ENCODE measurements around the gene GREM1.

GREM1 gene

DNA sequence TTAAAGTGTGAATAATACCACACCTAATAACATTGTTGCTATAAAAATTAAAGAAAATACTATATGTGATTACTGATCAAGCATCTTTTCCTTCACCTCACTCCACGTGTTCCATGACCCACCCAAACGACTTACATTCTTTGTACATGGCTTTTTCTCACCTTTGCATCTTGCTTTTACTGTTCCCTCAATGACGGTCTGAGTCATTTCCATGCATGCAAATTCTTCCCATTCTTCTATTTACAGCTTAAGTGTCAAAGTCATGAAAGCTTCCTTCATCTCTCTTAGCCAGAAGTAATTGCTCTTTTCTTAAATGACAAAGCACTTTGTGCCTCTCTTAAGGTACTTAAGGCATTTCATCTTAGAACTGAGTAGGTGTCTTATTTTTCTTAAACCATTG, 64.0 kb downstream of the GREM1 start:
- no peak for DNase-seq (ENCODE audit: low spot score)

DNA sequence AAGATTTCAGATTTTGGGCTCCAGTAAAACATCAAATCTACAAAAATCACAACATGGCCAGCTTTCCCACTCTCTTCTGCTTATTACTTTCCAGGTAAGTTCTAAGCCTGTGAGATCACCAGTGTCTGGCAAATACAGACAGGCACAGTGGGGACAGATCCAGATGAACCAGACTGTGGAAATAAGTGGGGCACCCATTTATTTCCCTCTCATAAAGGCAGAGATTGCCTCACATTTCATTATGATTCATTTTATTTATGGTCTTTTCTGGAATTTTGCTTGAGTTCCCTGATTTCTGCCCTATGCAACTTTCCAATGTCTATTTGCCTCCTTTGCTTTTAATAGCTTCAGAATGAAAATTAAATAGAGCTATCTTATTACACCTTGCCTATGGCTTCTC, 66.8 kb downstream of the GREM1 start:
- no peak for DNase-seq (ENCODE audit: low spot score)

DNA sequence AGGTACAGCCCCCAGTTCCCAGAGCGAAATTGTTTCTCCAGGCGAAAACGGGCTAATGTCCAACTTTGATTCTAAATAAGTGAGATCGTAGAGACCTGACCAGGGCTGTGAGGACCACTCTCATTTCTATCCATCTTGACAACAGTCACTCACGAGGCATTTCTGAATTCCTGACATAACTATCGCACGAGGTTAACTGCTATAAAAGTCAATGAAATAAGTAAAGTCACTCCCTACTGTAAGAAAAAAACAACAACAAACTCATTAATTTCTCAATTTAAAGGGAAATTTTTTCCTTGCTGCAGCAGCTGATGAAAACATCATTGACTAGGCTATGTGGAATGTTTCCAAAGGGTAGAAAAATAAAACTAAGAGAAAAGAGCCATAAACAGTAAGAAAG, 69.1 kb downstream of the GREM1 start:
- DNase-seq (ENCODE audit: low spot score), result no peak

DNA sequence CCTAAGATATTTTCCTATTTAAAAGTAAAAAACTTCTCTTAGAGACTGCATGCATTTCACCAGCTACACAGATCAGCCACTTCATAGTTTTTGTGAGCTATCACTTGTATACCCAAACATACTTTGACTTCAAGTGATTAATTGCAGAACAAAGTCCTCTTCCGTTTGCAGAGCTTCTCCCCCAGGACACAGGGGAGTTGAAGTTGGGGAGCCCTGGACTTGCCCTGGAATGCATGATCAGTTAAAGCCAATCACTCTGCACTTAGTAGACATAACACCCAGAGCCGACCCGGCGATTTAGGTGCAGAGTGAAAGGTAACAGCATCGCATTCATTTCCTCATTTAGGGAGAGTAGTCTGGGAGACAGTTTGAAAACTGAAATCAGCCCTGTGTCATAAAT, 70.1 kb downstream of the GREM1 start:
- DNase-seq (ENCODE audit: low spot score), result no peak

DNA sequence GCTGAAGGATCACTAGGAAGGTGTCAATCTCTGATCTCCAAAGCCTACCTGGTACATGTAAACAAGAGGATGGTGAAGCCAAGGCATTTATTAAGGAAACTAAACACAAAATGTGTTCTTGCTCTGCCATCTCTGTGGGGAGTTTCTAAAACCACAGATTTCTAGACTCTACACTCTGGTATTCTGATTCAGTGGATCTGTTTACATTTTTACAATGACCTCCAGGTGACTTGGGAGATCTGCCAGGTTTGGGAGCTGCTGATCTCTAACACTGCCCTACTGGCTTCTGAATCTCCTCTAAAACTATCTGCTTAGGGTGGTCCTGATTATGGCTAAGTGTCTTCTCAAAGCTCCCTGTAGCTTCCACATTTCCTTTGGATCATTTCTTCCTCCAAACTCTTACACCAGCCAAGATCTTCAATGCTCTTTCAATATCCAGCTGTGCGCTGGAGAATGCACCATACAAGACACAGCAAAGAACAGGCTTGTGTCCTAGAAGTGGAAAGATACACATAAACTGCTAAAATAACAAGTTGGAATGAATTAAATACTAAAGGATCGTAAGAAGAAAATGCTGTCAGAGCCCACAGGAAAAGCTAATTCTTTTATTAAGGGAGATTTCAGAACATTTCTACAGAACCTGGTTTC, 72.7 kb downstream of the GREM1 start:
- no peak for DNase-seq (ENCODE audit: low spot score)

DNA sequence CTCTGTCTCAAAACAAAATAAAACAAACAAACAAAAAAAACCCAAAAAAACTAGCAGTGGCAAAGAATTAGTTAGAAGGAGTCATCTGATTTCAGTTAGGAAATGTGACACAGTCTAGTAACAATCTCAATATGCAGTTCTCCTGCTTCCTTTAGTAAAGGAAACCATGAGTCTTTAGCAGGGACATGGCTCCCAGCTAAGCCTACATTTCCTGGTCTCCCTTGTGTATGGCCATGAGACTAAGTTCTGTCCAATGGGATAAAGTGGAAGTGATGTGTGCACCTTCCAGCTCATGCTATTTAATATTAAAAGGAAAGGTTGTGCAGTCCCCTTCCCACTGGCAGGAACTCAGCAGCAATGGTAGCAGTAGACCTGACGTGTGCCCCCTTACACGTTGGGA, 74.6 kb downstream of the GREM1 start:
- no peak for DNase-seq (ENCODE audit: low spot score)

Data from iPS-NIHi11 (cell line).